SU-DHL-6 (cell line): ENCODE data around the gene CD300A.

ENCODE experiments used
- H2AFZ ChIP-seq: fragments of 200-600 bp; sonication (generic); 2 replicates; pipeline ENCODE4 v1.6.1; 2014; ENCODE audit warnings: low read depth, mild to moderate bottlenecking, moderate library complexity, mixed read lengths, antibody characterized with exemption, low read length; ENCODE audit not compliant: severe bottlenecking
- H3F3A ChIP-seq: fragments of 200-600 bp; shearing (Covaris generic); 2 replicates; pipeline ENCODE4 v1.6.0; 2016; ENCODE audit warnings: antibody characterized with exemption, mild to moderate bottlenecking; ENCODE audit not compliant: insufficient read depth
- H3K27ac ChIP-seq: fragments of 200-600 bp; sonication (generic); 2 replicates; pipeline ENCODE4 v1.5.1; 2016; ENCODE audit warnings: low read depth, mild to moderate bottlenecking, low read length, moderate library complexity, mixed read lengths
- H3K27me3 ChIP-seq: fragments of 200-600 bp; sonication (generic), shearing (Covaris generic); 2 replicates; pipeline ENCODE4 v1.6.0; 2014; ENCODE audit warnings: mild to moderate bottlenecking, low read length
- H3K36me3 ChIP-seq: fragments of 200-600 bp; sonication (generic); 2 replicates; pipeline ENCODE4 v1.6.1; 2014; ENCODE audit warnings: mild to moderate bottlenecking, low read length, mixed read lengths
- H3K4me2 ChIP-seq: fragments of 300-600, 200-600 bp; shearing (Covaris generic), sonication (generic); 2 replicates; pipeline ENCODE4 v1.6.0; 2014; ENCODE audit warnings: low read length, low read depth, mild to moderate bottlenecking; ENCODE audit not compliant: poor library complexity, severe bottlenecking
- H3K4me3 ChIP-seq: fragments of 200-600 bp; sonication (generic); 2 replicates; pipeline ENCODE4 v1.5.1; 2014; ENCODE audit warnings: antibody characterized with exemption, low read length, mild to moderate bottlenecking, mixed read lengths; ENCODE audit not compliant: insufficient read depth, poor library complexity, severe bottlenecking
- H3K79me2 ChIP-seq: fragments of 200-600 bp; sonication (generic); 2 replicates; pipeline ENCODE4 v1.6.1; 2014; ENCODE audit warnings: mild to moderate bottlenecking, low read length, moderate library complexity; ENCODE audit not compliant: insufficient read depth
- H3K9ac ChIP-seq: fragments of 200-600 bp; sonication (generic); 2 replicates; pipeline ENCODE4 v1.7.0; 2014; ENCODE audit warnings: mild to moderate bottlenecking, low read length
- H3K9me2 ChIP-seq: fragments of 200-600 bp; sonication (generic); replicated peaks from 2 replicates; pipeline ENCODE4 v1.6.1; 2014; ENCODE audit warnings: low read length; ENCODE audit not compliant: insufficient read depth
- H3K9me3 ChIP-seq: fragments of 200-600 bp; sonication (generic); 2 replicates; pipeline ENCODE4 v1.6.1; 2014; ENCODE audit warnings: low read length, mixed read lengths; ENCODE audit not compliant: insufficient read depth
- H4K20me1 ChIP-seq: fragments of 200-600 bp; sonication (generic); 2 replicates; pipeline ENCODE4 v1.6.1; 2014; ENCODE audit warnings: low read depth, mild to moderate bottlenecking, antibody characterized with exemption, low read length, moderate library complexity, mixed read lengths
- CTCF ChIP-seq: fragments of 200-600 bp; sonication (generic); IDR thresholded peaks from one replicate; pipeline ENCODE4 v1.5.1; 2017; ENCODE audit warnings: antibody characterized with exemption, mild to moderate bottlenecking, low read length, moderate library complexity; ENCODE audit not compliant: insufficient read depth, poor library complexity, severe bottlenecking
- EZH2phosphoT487 ChIP-seq: fragments of 200-600 bp; sonication (generic), shearing (Covaris generic); conservative IDR thresholded peaks from 2 replicates; pipeline ENCODE4 v1.6.1; 2018; ENCODE audit warnings: mild to moderate bottlenecking, antibody characterized with exemption, low read length, moderate library complexity, mixed read lengths

CD300A gene

GRCh38 chr17:74443516-74444296, 22.7 kb upstream of the CD300A start:
- H3K27me3 ChIP-seq: no peaks in the 10 kb centered on the region
- H3K36me3 ChIP-seq: no peaks in the 10 kb centered on the region
- no peaks in the 10 kb centered on the region for H3F3A ChIP-seq
- H3K9ac ChIP-seq: no peak overlapping the region
- no peak overlapping the region for H2AFZ ChIP-seq
- no peak overlapping the region for H3K4me2 ChIP-seq
- H3K9me3 ChIP-seq: peaks cover 3% of the 10 kb centered on the region; the same call in 1 of the 2 replicates
- H3K27ac ChIP-seq: no peak overlapping the region
- H3K4me3 ChIP-seq: no peak overlapping the region
- H3K9me2 ChIP-seq: no peaks in the 10 kb centered on the region
- TF ChIP-seq CTCF (no peak), EZH2phosphoT487 (no peak)
- H3K79me2 ChIP-seq: no peaks in the 10 kb centered on the region
- H4K20me1 ChIP-seq: no peaks in the 10 kb centered on the region

- Histone ChIP-seq H3K4me3 (no peak overlapping the region), H3K9me3 (no peaks in the 10 kb centered on the region), H2AFZ (no peak overlapping the region), H4K20me1 (no peaks in the 10 kb centered on the region), H3K4me2 (no peak overlapping the region), H3K27ac (no peak overlapping the region), H3K27me3 (no peaks in the 10 kb centered on the region), H3F3A (no peaks in the 10 kb centered on the region), H3K79me2 (no peaks in the 10 kb centered on the region), H3K36me3 (no peaks in the 10 kb centered on the region), H3K9me2 (no peaks in the 10 kb centered on the region), H3K9ac (no peak overlapping the region)
- TF ChIP-seq EZH2phosphoT487 (no peak), CTCF (no peak)
These were observed 22.0 kb upstream of the CD300A start for GRCh38 chr17:74444406-74444805.

- Histone ChIP-seq H2AFZ (no peak overlapping the region), H3K36me3 (no peaks in the 10 kb centered on the region), H3F3A (no peaks in the 10 kb centered on the region), H3K9me2 (no peaks in the 10 kb centered on the region), H3K27ac (no peak overlapping the region), H3K4me2 (no peak overlapping the region), H3K9ac (no peak overlapping the region), H3K79me2 (no peaks in the 10 kb centered on the region), H3K27me3 (no peaks in the 10 kb centered on the region), H4K20me1 (no peaks in the 10 kb centered on the region), H3K9me3 (no peaks in the 10 kb centered on the region), H3K4me3 (no peak overlapping the region)
- no peak for TF ChIP-seq EZH2phosphoT487
- TF ChIP-seq CTCF: no peak
These were observed 21.3 kb upstream of the CD300A start for GRCh38 chr17:74445158-74445557.
